GM12878 (cell line): Measurements from ENCODE around the gene DNAH11.

ENCODE experiments used
- CREB1 ChIP-seq: IDR thresholded peaks from 2 replicates; pipeline ENCODE4 v1.6.1; 2012; ENCODE audit warnings: low read depth, mild to moderate bottlenecking, inconsistent platforms
- CTCF ChIP-seq, 3 experiments: IDR thresholded peaks in 2 of 3; conservative IDR thresholded peaks in 1 of 3; 2 replicates each; pipeline ENCODE4 v1.5.1; 2011; ENCODE audit warnings: low read depth in 3 of 3, low read length in 3 of 3, mild to moderate bottlenecking in 3 of 3, control low read depth in 2 of 3, moderate library complexity in 2 of 3, inconsistent platforms in 1 of 3, mixed read lengths in 1 of 3; ENCODE audit not compliant: control insufficient read depth in 2 of 3, insufficient read depth in 1 of 3; ENCODE audit errors: extremely low read depth in 1 of 3
- GABPA ChIP-seq: IDR thresholded peaks from 2 replicates; pipeline ENCODE4 v1.6.1; 2014; ENCODE audit warnings: antibody characterized with exemption, low read depth, mild to moderate bottlenecking, inconsistent platforms
- KDM1A ChIP-seq: fragments of 200-600 bp; sonication (generic); IDR thresholded peaks from 2 replicates; pipeline ENCODE4 v1.6.1; 2016; ENCODE audit warnings: borderline replicate concordance
- MXI1 ChIP-seq: fragments of 150-350 bp; IDR thresholded peaks from 2 replicates; pipeline ENCODE4 v1.6.1; 2011; ENCODE audit warnings: low read depth, mild to moderate bottlenecking, inconsistent platforms, low read length, improper control_type of control experiment
- PAX5 ChIP-seq: IDR thresholded peaks from 2 replicates; pipeline ENCODE4 v1.6.1; 2011; ENCODE audit warnings: low read depth, low read length, borderline replicate concordance
- POLR2A ChIP-seq: IDR thresholded peaks from 2 replicates; pipeline ENCODE4 v1.6.1; 2011; ENCODE audit warnings: low read depth, mild to moderate bottlenecking, low read length
- RB1 ChIP-seq: fragments of 450-650 bp; formaldehyde crosslinking; IDR thresholded peaks from 2 replicates; pipeline ENCODE4 v1.6.1; 2017; ENCODE audit warnings: mild to moderate bottlenecking, borderline replicate concordance
- ZNF24 ChIP-seq: fragments of 450-650 bp; IDR thresholded peaks from 2 replicates; pipeline ENCODE4 v1.6.1; 2017; ENCODE audit warnings: antibody characterized with exemption, mild to moderate bottlenecking

DNA sequence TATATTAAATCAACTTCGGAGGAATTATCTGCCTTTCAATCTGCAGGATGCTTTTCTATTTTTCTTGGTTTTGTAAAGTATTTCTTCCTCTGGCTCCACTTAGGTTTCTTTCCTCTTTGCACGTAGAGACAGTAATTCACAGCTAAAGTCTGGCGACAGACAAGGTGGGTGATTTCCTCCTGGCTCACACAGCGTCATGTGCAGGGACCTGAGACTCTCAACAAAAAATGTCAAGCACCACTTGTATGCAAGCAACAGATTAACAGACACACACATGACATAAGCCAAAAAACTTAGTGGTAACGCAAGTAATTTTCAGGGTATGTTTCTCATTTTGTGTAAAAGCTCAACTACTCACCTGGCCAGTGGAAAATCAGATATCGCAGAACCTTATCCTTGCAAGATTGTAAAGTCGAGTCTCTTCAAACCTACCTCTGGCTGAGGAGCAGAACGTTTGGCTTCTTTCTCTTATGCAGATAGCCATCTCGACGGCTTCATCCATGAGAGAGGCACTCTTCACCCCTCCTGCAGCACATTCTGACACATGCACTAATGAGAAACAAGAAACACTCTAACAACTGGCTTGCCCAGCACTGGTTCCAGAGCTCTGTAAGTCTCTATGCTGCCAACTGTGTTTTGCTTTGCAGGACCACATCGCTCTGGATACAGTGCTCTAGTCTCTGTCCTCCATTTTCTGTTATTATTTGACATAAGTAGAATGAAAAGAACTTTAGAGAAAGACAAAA, 214.9 kb downstream of the DNAH11 start:
- no peak for TF ChIP-seq POLR2A
- no peak for TF ChIP-seq MXI1
- TF ChIP-seq ZNF24, result no peak
- no peak for TF ChIP-seq KDM1A
- TF ChIP-seq CREB1, result no peak
- TF ChIP-seq PAX5, result no peak
- TF ChIP-seq GABPA, result no peak
- TF ChIP-seq RB1, result no peak
- no peak for TF ChIP-seq CTCF (IDR thresholded peaks at IDR 0.05 in 2 of 3, conservative IDR thresholded peaks at IDR 0.05 in 1 of 3; ENCODE audit: control insufficient read depth in 2 of 3, extremely low read depth in 1 of 3, insufficient read depth in 1 of 3, low read depth in 3 of 3, low read length in 3 of 3)
